PFSK-1 (cell line): ENCODE measurements around the gene PHETA1.

Experiments used
- FOXP2 ChIP-seq: optimal IDR thresholded peaks from 2 replicates; pipeline ENCODE3; 2011; ENCODE audit warnings: borderline replicate concordance, control low read depth, inconsistent platforms; ENCODE audit not compliant: insufficient read depth; ENCODE audit errors: extremely low read length, extremely low read depth
- POLR2AphosphoS5 ChIP-seq: IDR thresholded peaks from 2 replicates; pipeline ENCODE4 v1.6.1; 2012; ENCODE audit warnings: low read depth, mild to moderate bottlenecking, control low read depth, low read length, moderate library complexity
- SIN3A ChIP-seq: IDR thresholded peaks from 2 replicates; pipeline ENCODE4 v1.6.1; 2012; ENCODE audit warnings: mild to moderate bottlenecking, low read length, moderate library complexity, borderline replicate concordance; ENCODE audit not compliant: insufficient read depth
- TAF1 ChIP-seq: IDR thresholded peaks from 2 replicates; pipeline ENCODE4 v1.6.1; 2012; ENCODE audit warnings: low read length, control low read depth, borderline replicate concordance; ENCODE audit not compliant: insufficient read depth
- TF ChIP-seq, protein P1 (sequence below), 2 experiments: IDR thresholded peaks; 2 replicates each; pipeline versions ENCODE4 v1.6.1 to v1.8.0; 2011 to 2012; ENCODE audit warnings: low read depth in 2 of 2, low read length in 2 of 2, control low read depth in 1 of 2, inconsistent platforms in 1 of 2, mild to moderate bottlenecking in 1 of 2, moderate library complexity in 1 of 2; ENCODE audit not compliant: insufficient read depth in 1 of 2

DNA sequence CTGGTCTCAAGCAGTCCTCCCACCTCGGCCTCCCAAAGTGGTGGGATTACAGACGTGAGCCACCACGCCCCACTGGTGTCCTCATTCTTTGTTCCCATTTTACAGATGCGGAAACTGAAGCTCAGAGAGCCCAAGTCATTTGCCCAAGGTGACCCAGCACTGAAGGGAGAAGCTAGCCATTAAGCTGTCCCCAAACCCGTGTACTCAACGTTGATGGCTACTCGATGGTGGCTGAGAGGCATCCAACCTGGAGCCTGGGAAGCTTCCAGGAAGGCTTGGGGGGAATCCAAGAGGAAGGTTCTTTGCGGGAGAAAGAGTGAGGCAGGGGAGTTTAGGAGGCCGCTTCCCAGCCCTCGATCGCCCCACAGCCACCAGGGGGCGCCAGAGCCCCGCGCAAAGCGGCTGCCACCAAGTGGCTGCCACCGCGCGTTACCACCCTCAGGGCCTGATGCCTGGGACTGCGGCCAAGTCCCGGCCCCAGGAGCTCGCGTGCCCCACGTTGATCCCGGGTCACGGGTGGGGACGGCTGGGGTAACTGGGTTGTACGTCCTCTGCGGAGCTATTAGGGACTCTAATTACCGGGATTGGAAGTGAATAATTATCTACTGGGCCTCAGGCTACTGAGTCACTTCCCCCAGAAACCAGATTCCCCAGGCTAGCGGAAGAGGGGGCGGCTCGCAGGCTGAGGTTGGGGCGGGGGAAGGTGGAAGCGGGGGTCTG, 28.0 kb upstream of the PHETA1 start:
- TF ChIP-seq POLR2AphosphoS5, result no peak
- TF ChIP-seq SIN3A, result no peak
- TF ChIP-seq TAF1, result no peak
- TF ChIP-seq, protein P1, sequence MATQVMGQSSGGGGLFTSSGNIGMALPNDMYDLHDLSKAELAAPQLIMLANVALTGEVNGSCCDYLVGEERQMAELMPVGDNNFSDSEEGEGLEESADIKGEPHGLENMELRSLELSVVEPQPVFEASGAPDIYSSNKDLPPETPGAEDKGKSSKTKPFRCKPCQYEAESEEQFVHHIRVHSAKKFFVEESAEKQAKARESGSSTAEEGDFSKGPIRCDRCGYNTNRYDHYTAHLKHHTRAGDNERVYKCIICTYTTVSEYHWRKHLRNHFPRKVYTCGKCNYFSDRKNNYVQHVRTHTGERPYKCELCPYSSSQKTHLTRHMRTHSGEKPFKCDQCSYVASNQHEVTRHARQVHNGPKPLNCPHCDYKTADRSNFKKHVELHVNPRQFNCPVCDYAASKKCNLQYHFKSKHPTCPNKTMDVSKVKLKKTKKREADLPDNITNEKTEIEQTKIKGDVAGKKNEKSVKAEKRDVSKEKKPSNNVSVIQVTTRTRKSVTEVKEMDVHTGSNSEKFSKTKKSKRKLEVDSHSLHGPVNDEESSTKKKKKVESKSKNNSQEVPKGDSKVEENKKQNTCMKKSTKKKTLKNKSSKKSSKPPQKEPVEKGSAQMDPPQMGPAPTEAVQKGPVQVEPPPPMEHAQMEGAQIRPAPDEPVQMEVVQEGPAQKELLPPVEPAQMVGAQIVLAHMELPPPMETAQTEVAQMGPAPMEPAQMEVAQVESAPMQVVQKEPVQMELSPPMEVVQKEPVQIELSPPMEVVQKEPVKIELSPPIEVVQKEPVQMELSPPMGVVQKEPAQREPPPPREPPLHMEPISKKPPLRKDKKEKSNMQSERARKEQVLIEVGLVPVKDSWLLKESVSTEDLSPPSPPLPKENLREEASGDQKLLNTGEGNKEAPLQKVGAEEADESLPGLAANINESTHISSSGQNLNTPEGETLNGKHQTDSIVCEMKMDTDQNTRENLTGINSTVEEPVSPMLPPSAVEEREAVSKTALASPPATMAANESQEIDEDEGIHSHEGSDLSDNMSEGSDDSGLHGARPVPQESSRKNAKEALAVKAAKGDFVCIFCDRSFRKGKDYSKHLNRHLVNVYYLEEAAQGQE (IDR thresholded peaks at IDR 0.05; ENCODE audit: insufficient read depth in 1 of 2, low read depth in 2 of 2, low read length in 2 of 2), result no peak
- peak; percentile 66 for TF ChIP-seq FOXP2
